Right lobe of liver (tissue), 4 donors: ENCODE data around the gene RIIAD1.

ENCODE experiments used
- POLR2A ChIP-seq: fragments of 450-650 bp; IDR thresholded peaks from one replicate; pipeline ENCODE4 v1.6.1; 2017; ENCODE audit warnings: antibody characterized with exemption, mild to moderate bottlenecking
- TF ChIP-seq, protein P1 (sequence below), 4 donors: fragments of 200-600 bp in 3 of 4; fragments of 450-650 bp in 1 of 4; IDR thresholded peaks; one replicate each; pipeline versions ENCODE4 v1.5.1 to v1.8.0; 2016 to 2022; ENCODE audit warnings: antibody characterized with exemption in 4 of 4, mild to moderate bottlenecking in 2 of 4
- donor health status: DM: no; HTN: no; CAD: no.
- donor health status: DM: no; HTN: no; CAD: no.
- donor health status: DM: no; HTN: yes; CAD: no.

DNA sequence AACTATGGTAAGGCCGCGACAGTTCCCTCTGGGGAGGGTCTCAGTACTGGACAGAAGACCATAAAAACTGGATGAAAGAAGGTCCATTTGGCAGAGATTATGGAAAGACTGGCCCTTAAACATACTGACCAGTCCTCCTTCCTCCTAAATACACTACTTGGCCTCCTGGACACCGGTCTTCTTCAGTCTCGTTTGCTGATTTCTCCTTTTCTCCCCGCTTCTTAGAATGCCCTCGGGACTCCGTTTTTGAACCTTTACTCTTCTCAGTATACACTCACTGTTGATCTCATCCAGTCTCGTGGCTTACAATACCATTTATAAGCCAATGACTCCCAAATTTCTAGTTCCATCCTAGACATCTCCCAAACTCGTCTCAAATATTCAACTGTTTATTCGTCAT, 42.7 kb downstream of the RIIAD1 start:
- TF ChIP-seq, protein P1, sequence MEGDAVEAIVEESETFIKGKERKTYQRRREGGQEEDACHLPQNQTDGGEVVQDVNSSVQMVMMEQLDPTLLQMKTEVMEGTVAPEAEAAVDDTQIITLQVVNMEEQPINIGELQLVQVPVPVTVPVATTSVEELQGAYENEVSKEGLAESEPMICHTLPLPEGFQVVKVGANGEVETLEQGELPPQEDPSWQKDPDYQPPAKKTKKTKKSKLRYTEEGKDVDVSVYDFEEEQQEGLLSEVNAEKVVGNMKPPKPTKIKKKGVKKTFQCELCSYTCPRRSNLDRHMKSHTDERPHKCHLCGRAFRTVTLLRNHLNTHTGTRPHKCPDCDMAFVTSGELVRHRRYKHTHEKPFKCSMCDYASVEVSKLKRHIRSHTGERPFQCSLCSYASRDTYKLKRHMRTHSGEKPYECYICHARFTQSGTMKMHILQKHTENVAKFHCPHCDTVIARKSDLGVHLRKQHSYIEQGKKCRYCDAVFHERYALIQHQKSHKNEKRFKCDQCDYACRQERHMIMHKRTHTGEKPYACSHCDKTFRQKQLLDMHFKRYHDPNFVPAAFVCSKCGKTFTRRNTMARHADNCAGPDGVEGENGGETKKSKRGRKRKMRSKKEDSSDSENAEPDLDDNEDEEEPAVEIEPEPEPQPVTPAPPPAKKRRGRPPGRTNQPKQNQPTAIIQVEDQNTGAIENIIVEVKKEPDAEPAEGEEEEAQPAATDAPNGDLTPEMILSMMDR (IDR thresholded peaks at IDR 0.05): no peak
- no peak for TF ChIP-seq POLR2A
